ENCODE measurements around the gene TMEM259.

The TMEM259 gene

GRCh38 chr19:1010586-1011510 is 10.1 kb downstream of the TMEM259 start:
- no peak overlapping the region for H3K14ac ChIP-seq (ENCODE audit: low read length in 2 of 2)
- no peak overlapping the region for H3K4me2 ChIP-seq (ENCODE audit: low read length, poor library complexity, severe bottlenecking)
- H3K4me3 ChIP-seq (ENCODE audit: insufficient read depth in 1 of 2, low read depth in 1 of 2, low read length in 2 of 2), result no peak overlapping the region
- DNase-seq, result no peak
- H3K18ac ChIP-seq (ENCODE audit: low read depth in 1 of 2, low read length in 2 of 2), result no peak overlapping the region
- no peak overlapping the region for H4K8ac ChIP-seq (ENCODE audit: low read length)
- H3K4ac ChIP-seq (ENCODE audit: low read depth in 1 of 2, low read length in 2 of 2), result no peak overlapping the region
- peaks cover 23% of the 10 kb centered on the region for H3K79me1 ChIP-seq (replicated peaks; ENCODE audit: low read length, poor library complexity, severe bottlenecking)
- H3K27me3 ChIP-seq (ENCODE audit: control insufficient read depth in 1 of 2, insufficient read depth in 1 of 2, low read length in 2 of 2), result no peaks in the 10 kb centered on the region
- H3K23ac ChIP-seq (ENCODE audit: low read length in 2 of 2), result no peak overlapping the region
- H2AFZ ChIP-seq (ENCODE audit: low read depth, low read length), result no peak overlapping the region
- no peak overlapping the region for H2BK12ac ChIP-seq (ENCODE audit: low read length in 2 of 2)
- no peak overlapping the region for H3K27ac ChIP-seq (ENCODE audit: low read length, poor library complexity, severe bottlenecking)
- no peak overlapping the region for H3K9ac ChIP-seq (ENCODE audit: low read length)
- no peak overlapping the region for H2BK15ac ChIP-seq (ENCODE audit: low read depth, poor library complexity, severe bottlenecking)
- no peak overlapping the region for H2BK120ac ChIP-seq (ENCODE audit: low read depth, low read length)
- no peak overlapping the region for H2AK5ac ChIP-seq (ENCODE audit: low read length, severe bottlenecking)
- H3K4me1 ChIP-seq (ENCODE audit: control insufficient read depth, insufficient read depth, low read depth, low read length), result peaks cover 19% of the 10 kb centered on the region
- H3K9me3 ChIP-seq (ENCODE audit: control insufficient read depth, low read length), result no peaks in the 10 kb centered on the region
- WGBS, result 95% methylated on average over 55 of the region's 56 CpGs
- no peak overlapping the region for H4K91ac ChIP-seq (ENCODE audit: low read length)
- no peak overlapping the region for H2BK5ac ChIP-seq (ENCODE audit: low read depth, low read length, poor library complexity, severe bottlenecking)
- H3K36me3 ChIP-seq (ENCODE audit: control insufficient read depth in 1 of 2, insufficient read depth in 2 of 2, low read depth in 1 of 2, low read length in 2 of 2), result peaks cover 28 to 93% of the 10 kb centered on the region in 2 experiments

DNA sequence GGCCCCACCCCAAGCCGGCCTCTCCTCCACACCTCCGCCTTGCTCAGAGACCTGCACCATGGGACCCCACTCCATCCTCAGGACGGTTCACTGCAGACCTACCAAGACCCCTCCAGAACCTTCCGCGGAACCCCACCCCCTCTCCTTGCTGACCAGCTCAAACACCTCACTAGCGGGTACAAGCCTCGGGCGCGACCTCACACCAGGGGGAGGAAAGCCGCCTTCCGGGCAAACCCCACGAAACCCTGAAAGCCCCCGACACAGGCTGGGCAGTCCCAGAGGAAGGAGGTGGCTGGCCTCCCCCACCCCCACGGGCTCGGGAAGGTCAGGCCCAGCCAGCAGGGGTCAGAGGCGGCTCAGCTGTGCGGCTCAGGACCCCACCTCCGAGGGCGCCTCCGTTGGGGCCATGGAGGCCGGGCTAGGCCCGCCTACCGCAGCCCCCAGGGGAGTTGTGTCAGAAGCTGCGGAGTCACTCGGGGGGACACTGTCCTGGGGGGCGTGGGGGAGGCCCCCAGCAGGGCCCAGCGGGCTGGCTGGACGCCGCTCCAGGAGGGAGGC is 10.9 kb downstream of the TMEM259 start:
- Histone ChIP-seq H3K23ac (ENCODE audit: low read length in 2 of 2) (no peak overlapping the region), H2BK120ac (ENCODE audit: low read depth, low read length) (no peak overlapping the region), H3K14ac (ENCODE audit: low read length in 2 of 2) (no peak overlapping the region), H3K4me3 (ENCODE audit: insufficient read depth in 1 of 2, low read depth in 1 of 2, low read length in 2 of 2) (no peak overlapping the region), H3K18ac (ENCODE audit: low read depth in 1 of 2, low read length in 2 of 2) (no peak overlapping the region), H2AFZ (ENCODE audit: low read depth, low read length) (no peak overlapping the region), H3K36me3 (ENCODE audit: control insufficient read depth in 1 of 2, insufficient read depth in 2 of 2, low read depth in 1 of 2, low read length in 2 of 2) (peaks cover 28 to 88% of the 10 kb centered on the region in 2 experiments), H3K27ac (ENCODE audit: low read length, poor library complexity, severe bottlenecking) (no peak overlapping the region), H2BK15ac (ENCODE audit: low read depth, poor library complexity, severe bottlenecking) (no peak overlapping the region), H3K79me1 (replicated peaks; ENCODE audit: low read length, poor library complexity, severe bottlenecking) (peaks cover 23% of the 10 kb centered on the region), H2BK5ac (ENCODE audit: low read depth, low read length, poor library complexity, severe bottlenecking) (no peak overlapping the region), H2AK5ac (ENCODE audit: low read length, severe bottlenecking) (no peak overlapping the region), H4K91ac (ENCODE audit: low read length) (peak overlapping the region; percentile 20), H3K4ac (ENCODE audit: low read depth in 1 of 2, low read length in 2 of 2) (no peak overlapping the region), H3K4me1 (ENCODE audit: control insufficient read depth, insufficient read depth, low read depth, low read length) (peaks cover 11% of the 10 kb centered on the region), H3K9ac (ENCODE audit: low read length) (no peak overlapping the region), H4K8ac (ENCODE audit: low read length) (peak overlapping the region; percentile 10), H3K27me3 (ENCODE audit: control insufficient read depth in 1 of 2, insufficient read depth in 1 of 2, low read length in 2 of 2) (no peaks in the 10 kb centered on the region), H2BK12ac (ENCODE audit: low read length in 2 of 2) (no peak overlapping the region), H3K9me3 (ENCODE audit: control insufficient read depth, low read length) (no peaks in the 10 kb centered on the region), H3K4me2 (ENCODE audit: low read length, poor library complexity, severe bottlenecking) (no peak overlapping the region)
- no peak for DNase-seq
- 90% methylated on average over 27 of the region's 29 CpGs for WGBS

DNA sequence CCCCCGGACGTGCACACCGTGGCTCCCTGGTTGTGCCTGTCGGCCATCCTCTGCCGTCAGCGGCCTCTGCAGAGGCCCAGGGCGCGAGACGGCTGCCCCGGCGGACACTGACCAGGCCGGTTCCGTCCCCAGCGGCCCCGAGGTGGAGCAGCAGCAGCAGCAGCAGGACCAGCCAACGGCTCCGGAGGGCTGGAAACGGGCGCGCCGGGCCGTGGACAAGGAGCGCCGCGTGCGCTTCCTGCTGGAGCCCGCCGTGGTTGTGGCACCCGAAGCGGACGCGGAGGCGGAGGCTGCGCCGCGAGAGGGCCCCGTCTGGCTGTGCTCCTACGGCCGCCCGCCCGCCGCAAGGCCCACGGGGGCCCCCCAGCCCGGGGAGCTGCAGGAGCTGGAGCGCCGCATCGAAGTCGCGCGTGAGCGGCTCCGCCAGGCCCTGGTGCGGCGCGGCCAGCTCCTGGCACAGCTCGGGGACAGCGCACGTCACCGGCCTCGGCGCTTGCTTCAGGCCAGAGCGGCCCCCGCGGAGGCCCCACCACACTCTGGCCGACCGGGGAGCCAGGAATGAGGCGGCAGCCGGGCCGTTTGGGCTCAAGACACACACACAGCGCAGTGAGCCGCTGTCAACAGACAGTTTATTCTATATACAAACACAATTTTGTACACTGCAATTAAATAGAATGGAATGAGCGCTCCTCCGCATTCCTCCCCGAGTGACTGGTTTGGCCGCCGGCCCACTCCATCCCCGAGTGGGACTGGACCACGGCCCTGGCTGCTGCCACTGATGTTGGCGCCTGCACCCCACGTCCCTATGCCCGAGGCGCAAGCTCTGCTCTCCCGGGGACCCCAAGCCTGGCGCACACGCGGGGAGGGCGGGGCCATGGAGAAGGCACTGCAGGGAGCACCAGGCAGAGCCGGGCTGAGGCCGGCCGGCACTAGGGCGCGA is 11.6 kb downstream of the TMEM259 start:
- H3K36me3 ChIP-seq (ENCODE audit: control insufficient read depth in 1 of 2, insufficient read depth in 2 of 2, low read depth in 1 of 2, low read length in 2 of 2), result peaks cover 28 to 80% of the 10 kb centered on the region in 2 experiments
- H3K79me1 ChIP-seq (replicated peaks; ENCODE audit: low read length, poor library complexity, severe bottlenecking), result peaks cover 23% of the 10 kb centered on the region
- DNase-seq, result no peak
- H2AFZ ChIP-seq (ENCODE audit: low read depth, low read length), result no peak overlapping the region
- peaks cover 8% of the 10 kb centered on the region for H3K4me1 ChIP-seq (ENCODE audit: control insufficient read depth, insufficient read depth, low read depth, low read length)
- peak overlapping the region; percentile 20 for H4K91ac ChIP-seq (ENCODE audit: low read length)
- no peak overlapping the region for H3K4ac ChIP-seq (ENCODE audit: low read depth in 1 of 2, low read length in 2 of 2)
- no peaks in the 10 kb centered on the region for H3K9me3 ChIP-seq (ENCODE audit: control insufficient read depth, low read length)
- H2BK15ac ChIP-seq (ENCODE audit: low read depth, poor library complexity, severe bottlenecking), result no peak overlapping the region
- no peak overlapping the region for H3K27ac ChIP-seq (ENCODE audit: low read length, poor library complexity, severe bottlenecking)
- no peak overlapping the region for H2AK5ac ChIP-seq (ENCODE audit: low read length, severe bottlenecking)
- H3K4me3 ChIP-seq (ENCODE audit: insufficient read depth in 1 of 2, low read depth in 1 of 2, low read length in 2 of 2), result peak overlapping the region in 1 of 2 experiments; percentile 3
- no peak overlapping the region for H3K23ac ChIP-seq (ENCODE audit: low read length in 2 of 2)
- H3K4me2 ChIP-seq (ENCODE audit: low read length, poor library complexity, severe bottlenecking), result no peak overlapping the region
- no peak overlapping the region for H4K8ac ChIP-seq (ENCODE audit: low read length)
- H3K27me3 ChIP-seq (ENCODE audit: control insufficient read depth in 1 of 2, insufficient read depth in 1 of 2, low read length in 2 of 2), result peaks cover 0 to 6% of the 10 kb centered on the region in 2 experiments
- no peak overlapping the region for H2BK5ac ChIP-seq (ENCODE audit: low read depth, low read length, poor library complexity, severe bottlenecking)
- H3K14ac ChIP-seq (ENCODE audit: low read length in 2 of 2), result no peak overlapping the region
- no peak overlapping the region for H2BK120ac ChIP-seq (ENCODE audit: low read depth, low read length)
- H3K18ac ChIP-seq (ENCODE audit: low read depth in 1 of 2, low read length in 2 of 2), result no peak overlapping the region
- H3K9ac ChIP-seq (ENCODE audit: low read length), result no peak overlapping the region
- no peak overlapping the region for H2BK12ac ChIP-seq (ENCODE audit: low read length in 2 of 2)
- WGBS, result 95% methylated on average over 91 of the region's 92 CpGs

Measured in mesenchymal stem cell (in vitro differentiated cells and primary cell).